22Rv1 (cell line): ENCODE measurements around the gene OSBPL2.

Experiments
- CTCF ChIP-seq: fragments of 450-650 bp; IDR thresholded peaks from 2 replicates; pipeline ENCODE4 v1.5.1; 2017; ENCODE audit warnings: mild to moderate bottlenecking
- ZFX ChIP-seq: fragments of 450-650 bp; IDR thresholded peaks from 2 replicates; pipeline ENCODE4 v1.6.1; 2017; ENCODE audit warnings: antibody characterized with exemption, borderline replicate concordance

- TF ChIP-seq CTCF, result no peak
- TF ChIP-seq ZFX, result no peak
These were observed 99.9 kb downstream of the OSBPL2 start for GRCh38 chr20:62338294-62338620.
